ENCODE results near the gene AURKB. TPM values are rescaled to one million over a fixed set of nuclear protein-coding genes. Genes with fewer than 3 reads are reported as not detected.

AURKB gene
- total RNA-seq, 1 experiment from 2014 or later = 89.4 TPM

- no peaks in the 10 kb centered on the region for H3K9me3 Mint-ChIP-seq (ENCODE audit: unreplicated experiment)
- peak overlapping the region; percentile 90 for H3K4me3 Mint-ChIP-seq (ENCODE audit: unreplicated experiment)
- ChIA-PET CTCF (interaction anchor here (1.3 kb wide), 1 partner anchor 100 kb away, joined by 3 read pairs; the partner anchor contains the start of gene HES7), POLR2A (interaction anchor here (0.5 to 1.4 kb wide), 5 partner anchors 14 to 97 kb away, joined by 3 to 10 read pairs (median 3); partner anchors contain the start of genes PFAS and SLC25A35)
- BruUV-seq (replicated peaks) = TSS peak; percentile 82
- Histone ChIP-seq H3K4me1 (no peaks in the 10 kb centered on the region), H3K9me3 (no peaks in the 10 kb centered on the region), H3K27me3 (replicated peaks; ENCODE audit: control insufficient read depth, insufficient read depth, low read length) (no peaks in the 10 kb centered on the region), H3K4me3 (ENCODE audit: low read depth, low read length) (peak overlapping the region; percentile 66), H3K36me3 (ENCODE audit: control insufficient read depth, insufficient read depth, low read length) (no peaks in the 10 kb centered on the region)
- intact Hi-C loops (cut with micrococcal nuclease; ENCODE audit: unreplicated experiment) = loop anchor here (1.0 kb wide), 3 partner anchors 13 to 77 kb away; partner anchors contain the start of genes AURKB and CTC1
- H3K27me3 Mint-ChIP-seq (ENCODE audit: insufficient read depth, unreplicated experiment) = peaks cover 2% of the 10 kb centered on the region
- H3K27ac Mint-ChIP-seq (ENCODE audit: unreplicated experiment) = peak overlapping the region; percentile 96
- no peak for TF ChIP-seq CTCF (IDR thresholded peaks at IDR 0.05; ENCODE audit: insufficient read depth in 1 of 2, low read depth in 1 of 2, low read length in 1 of 2, severe bottlenecking in 1 of 2, unreplicated experiment in 1 of 2)
- peaks cover 55% of the 10 kb centered on the region for H3K36me3 Mint-ChIP-seq (ENCODE audit: insufficient read depth, unreplicated experiment)
- DNase-seq = peak; percentile 67 to 68
- H3K4me1 Mint-ChIP-seq (ENCODE audit: low read depth, unreplicated experiment) = peaks cover 17% of the 10 kb centered on the region
These were observed 13.2 kb upstream of the AURKB start for GRCh38 chr17:8223356-8224126.

- Histone ChIP-seq H3K27me3 (replicated peaks; ENCODE audit: control insufficient read depth, insufficient read depth, low read length) (no peaks in the 10 kb centered on the region), H3K4me1 (no peaks in the 10 kb centered on the region), H3K9me3 (no peaks in the 10 kb centered on the region), H3K4me3 (ENCODE audit: low read depth, low read length) (peak overlapping the region; percentile 66), H3K36me3 (ENCODE audit: control insufficient read depth, insufficient read depth, low read length) (no peaks in the 10 kb centered on the region)
- peak overlapping the region; percentile 96 for H3K27ac Mint-ChIP-seq (ENCODE audit: unreplicated experiment)
- H3K4me1 Mint-ChIP-seq (ENCODE audit: low read depth, unreplicated experiment) = peaks cover 22% of the 10 kb centered on the region
- peaks cover 60% of the 10 kb centered on the region for H3K36me3 Mint-ChIP-seq (ENCODE audit: insufficient read depth, unreplicated experiment)
- POLR2A ChIA-PET = interaction anchor here (0.5 to 2.2 kb wide), 6 partner anchors 13 to 97 kb away, joined by 3 to 24 read pairs (median 3); partner anchors contain the start of genes AURKB, CTC1 and PFAS
- peak overlapping the region; percentile 90 for H3K4me3 Mint-ChIP-seq (ENCODE audit: unreplicated experiment)
- H3K27me3 Mint-ChIP-seq (ENCODE audit: insufficient read depth, unreplicated experiment) = peaks cover 2% of the 10 kb centered on the region
- intact Hi-C loops (cut with micrococcal nuclease; ENCODE audit: unreplicated experiment) = loop anchor here (1.0 kb wide), 4 partner anchors 12 to 78 kb away; partner anchors contain the start of genes AURKB and CTC1
- TSS peak; percentile 47 for BruUV-seq (replicated peaks)
- DNase-seq = peak; percentile 82 to 87
- no peak for TF ChIP-seq CTCF (IDR thresholded peaks at IDR 0.05; ENCODE audit: insufficient read depth in 1 of 2, low read depth in 1 of 2, low read length in 1 of 2, severe bottlenecking in 1 of 2, unreplicated experiment in 1 of 2)
- no peaks in the 10 kb centered on the region for H3K9me3 Mint-ChIP-seq (ENCODE audit: unreplicated experiment)
- CTCF ChIA-PET = interaction anchor here (0.6 to 1.4 kb wide), 3 partner anchors 12 to 99 kb away, joined by 3 to 4 read pairs (median 3); partner anchors contain the start of genes AURKB and HES7
These were observed 12.4 kb upstream of the AURKB start for GRCh38 chr17:8222630-8223355.

- no peaks in the 10 kb centered on the region for H3K27me3 ChIP-seq (replicated peaks; ENCODE audit: control insufficient read depth, insufficient read depth, low read length)
- H3K4me3 ChIP-seq (ENCODE audit: low read depth, low read length) = peak overlapping the region; percentile 66
- ChIA-PET POLR2A (interaction anchor here (0.6 to 2.2 kb wide), 6 partner anchors 12 to 775 kb away, joined by 3 to 24 read pairs (median 4); partner anchors contain the start of genes AURKB and CTC1), CTCF (interaction anchor here (0.6 to 1.4 kb wide), 4 partner anchors 12 to 99 kb away, joined by 3 to 4 read pairs (median 3); partner anchors contain the start of genes AURKB and HES7)
- H3K36me3 Mint-ChIP-seq (ENCODE audit: insufficient read depth, unreplicated experiment) = peaks cover 55% of the 10 kb centered on the region
- H3K27me3 Mint-ChIP-seq (ENCODE audit: insufficient read depth, unreplicated experiment) = peaks cover 2% of the 10 kb centered on the region
- no peaks in the 10 kb centered on the region for H3K4me1 ChIP-seq
- no peaks in the 10 kb centered on the region for H3K36me3 ChIP-seq (ENCODE audit: control insufficient read depth, insufficient read depth, low read length)
- H3K4me1 Mint-ChIP-seq (ENCODE audit: low read depth, unreplicated experiment) = peaks cover 22% of the 10 kb centered on the region
- BruUV-seq (replicated peaks) = no TSS peak
- TF ChIP-seq CTCF (IDR thresholded peaks at IDR 0.05; ENCODE audit: insufficient read depth in 1 of 2, low read depth in 1 of 2, low read length in 1 of 2, severe bottlenecking in 1 of 2, unreplicated experiment in 1 of 2) = no peak
- H3K9me3 Mint-ChIP-seq (ENCODE audit: unreplicated experiment) = no peaks in the 10 kb centered on the region
- intact Hi-C loops (cut with micrococcal nuclease; ENCODE audit: unreplicated experiment) = loop anchor here (1.0 kb wide), 1 partner anchor 35 kb away; no protein-coding TSS in a partner anchor
- H3K4me3 Mint-ChIP-seq (ENCODE audit: unreplicated experiment) = peak overlapping the region; percentile 90
- H3K27ac Mint-ChIP-seq (ENCODE audit: unreplicated experiment) = peak overlapping the region; percentile 96
- DNase-seq = no peak
- H3K9me3 ChIP-seq = no peaks in the 10 kb centered on the region
These were observed 11.9 kb upstream of the AURKB start for GRCh38 chr17:8222380-8222629.
